ENCODE measurements around the gene QTRT2. TPM values are rescaled to one million over a fixed set of nuclear protein-coding genes. Genes with fewer than 3 reads are reported as not detected.

The QTRT2 gene
- total RNA-seq (2021): 78.1 and 84.1 TPM in 2 replicates
- long read RNA-seq, full-length matches to known transcripts: 95 of 222 reads
- long read RNA-seq, partial matches to known transcripts: 75 of 222 reads
- long read RNA-seq, other reads (novel, unspliced or antisense): 52 of 222 reads

DNA sequence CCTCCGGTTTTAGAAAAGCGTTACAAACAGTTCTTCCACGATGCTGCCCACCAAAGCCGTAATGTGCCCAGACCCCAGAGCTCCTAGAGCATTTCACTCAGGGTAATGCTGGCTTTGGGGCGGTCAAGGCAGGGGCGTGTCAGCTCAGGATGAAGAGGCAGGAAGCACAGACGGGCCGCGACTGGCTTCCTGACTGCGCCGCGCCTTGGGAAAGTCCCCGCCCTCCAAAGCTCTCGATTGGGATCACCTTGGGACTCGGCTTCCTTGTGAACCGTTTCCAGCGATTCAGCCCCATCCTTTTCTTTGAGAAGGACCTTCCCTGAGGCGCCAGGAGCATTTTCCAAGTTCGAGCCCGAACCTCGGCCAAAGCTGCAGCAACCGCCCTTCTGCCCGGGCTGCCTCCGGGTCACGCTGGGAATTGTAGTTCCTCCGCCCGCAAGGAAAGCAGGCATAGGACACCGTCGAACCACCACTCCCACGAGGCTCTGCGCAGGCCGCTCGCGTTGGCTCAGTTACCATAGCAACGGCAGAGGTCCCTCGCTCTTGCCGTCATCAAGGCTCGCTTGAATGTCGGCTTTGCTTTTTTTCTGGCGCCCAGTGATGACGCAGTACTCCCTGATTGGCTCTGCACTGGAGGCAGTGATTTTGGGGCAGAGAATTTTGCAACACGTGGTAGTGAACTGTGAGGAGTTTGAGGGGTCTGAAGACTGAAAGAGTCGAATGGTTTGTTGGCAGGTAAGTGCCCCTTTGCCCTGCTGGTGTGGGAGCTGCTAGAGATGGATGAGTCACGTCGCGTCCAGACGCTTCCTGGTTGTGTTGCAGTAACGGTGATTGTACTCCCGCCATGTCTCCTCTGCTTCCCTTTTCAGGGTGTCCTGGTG lies at the start of gene QTRT2, which contains the start of gene CCDC191:
Gene QTRT2 (plus strand): TSS at position 608 of the 881 bp plus-strand sequence. CDS start 8,521 bp downstream, outside the sequence.
Gene CCDC191 (minus strand): TSS at position 397 of the 881 bp plus-strand sequence. CDS start 60 bp downstream, at position 337.
- Histone ChIP-seq H3K23me2 (ENCODE audit: insufficient read length, low read depth, low read length, poor library complexity, severe bottlenecking) (peaks cover 8% of the 10 kb centered on the region), H4K91ac (ENCODE audit: insufficient read length, low read depth, low read length) (no peak within 1 kb of the TSS), H2BK15ac (ENCODE audit: low read depth, low read length) (no peak within 1 kb of the TSS), H2BK20ac (ENCODE audit: low read depth, low read length, poor library complexity, severe bottlenecking) (no peak within 1 kb of the TSS), H2AK5ac (ENCODE audit: insufficient read length, low read length) (no peak within 1 kb of the TSS), H3K79me1 (ENCODE audit: insufficient read depth, low read depth, low read length, poor library complexity, severe bottlenecking) (peaks cover 3% of the 10 kb centered on the region), H3T11ph (ENCODE audit: low read length) (no peak within 1 kb of the TSS), H3K9ac (ENCODE audit: extremely low read depth, insufficient read length, low read length) (peak within 1 kb of the TSS; percentile 92), H3K4ac (ENCODE audit: low read depth, low read length) (no peak within 1 kb of the TSS; the same call in 1 of the 2 replicates), H3K14ac (ENCODE audit: insufficient read depth, low read length) (peak within 1 kb of the TSS; percentile 77; the same call in 1 of the 2 replicates), H3K9me3 (ENCODE audit: control insufficient read depth, low read depth, low read length) (no peaks in the 10 kb centered on the region), H2AFZ (ENCODE audit: low read length) (no peak within 1 kb of the TSS), H3K4me2 (ENCODE audit: insufficient read depth, insufficient read length, low read length) (peak within 1 kb of the TSS; percentile 80), H2BK12ac (ENCODE audit: insufficient read length, low read depth, low read length) (no peak within 1 kb of the TSS), H3K18ac (ENCODE audit: insufficient read length, low read depth, low read length) (peak within 1 kb of the TSS; percentile 94), H4K5ac (ENCODE audit: insufficient read length, low read depth, low read length) (peak within 1 kb of the TSS; percentile 7), H2BK5ac (ENCODE audit: insufficient read length, low read length) (peak within 1 kb of the TSS; percentile 13), H4K8ac (replicated peaks; ENCODE audit: insufficient read length, low read depth, low read length) (no peak within 1 kb of the TSS), H3K27ac (ENCODE audit: insufficient read length, low read depth, low read length) (no peak within 1 kb of the TSS), H3K79me2 (ENCODE audit: insufficient read depth, low read length) (peaks cover 26% of the 10 kb centered on the region; the same call in 1 of the 2 replicates), H3K4me1 (ENCODE audit: insufficient read depth, low read length) (no peaks in the 10 kb centered on the region), H4K20me1 (ENCODE audit: control insufficient read depth, insufficient read depth, insufficient read length) (no peaks in the 10 kb centered on the region), H2BK120ac (ENCODE audit: low read depth, low read length, poor library complexity, severe bottlenecking) (no peak within 1 kb of the TSS), H3K23ac (ENCODE audit: insufficient read length, low read depth, low read length) (no peak within 1 kb of the TSS), H3K56ac (ENCODE audit: insufficient read length, low read depth, low read length) (no peak within 1 kb of the TSS), H3K27me3 (ENCODE audit: insufficient read depth, low read length) (no peaks in the 10 kb centered on the region)
- Mint-ChIP-seq H3K36me3 (ENCODE audit: insufficient read depth in 1 of 3, low read depth in 3 of 3) (peaks cover 0 to 3% (median 0%) of the 10 kb centered on the region in 3 experiments; a peak in 4 of 7 replicates), H3K27ac (peak within 1 kb of the TSS; percentile 94 to 99 (median 94)), H3K9me3 (peaks cover 0 to 3% of the 10 kb centered on the region in 2 experiments; a peak in 1 of 5 replicates), H3K4me3 (peak within 1 kb of the TSS; percentile 89 to 96), H3K27me3 (ENCODE audit: low read depth) (no peaks in the 10 kb centered on the region), H3K4me1 (peaks cover 16 to 28% of the 10 kb centered on the region in 2 experiments)
- peak; percentile 100 for DNase-seq
- no CpG with 5 or more reads among the region's 49 CpGs for WGBS (ENCODE audit: extremely low coverage, insufficient read length, low lambda C conversion rate)
- TF ChIP-seq, protein P1, sequence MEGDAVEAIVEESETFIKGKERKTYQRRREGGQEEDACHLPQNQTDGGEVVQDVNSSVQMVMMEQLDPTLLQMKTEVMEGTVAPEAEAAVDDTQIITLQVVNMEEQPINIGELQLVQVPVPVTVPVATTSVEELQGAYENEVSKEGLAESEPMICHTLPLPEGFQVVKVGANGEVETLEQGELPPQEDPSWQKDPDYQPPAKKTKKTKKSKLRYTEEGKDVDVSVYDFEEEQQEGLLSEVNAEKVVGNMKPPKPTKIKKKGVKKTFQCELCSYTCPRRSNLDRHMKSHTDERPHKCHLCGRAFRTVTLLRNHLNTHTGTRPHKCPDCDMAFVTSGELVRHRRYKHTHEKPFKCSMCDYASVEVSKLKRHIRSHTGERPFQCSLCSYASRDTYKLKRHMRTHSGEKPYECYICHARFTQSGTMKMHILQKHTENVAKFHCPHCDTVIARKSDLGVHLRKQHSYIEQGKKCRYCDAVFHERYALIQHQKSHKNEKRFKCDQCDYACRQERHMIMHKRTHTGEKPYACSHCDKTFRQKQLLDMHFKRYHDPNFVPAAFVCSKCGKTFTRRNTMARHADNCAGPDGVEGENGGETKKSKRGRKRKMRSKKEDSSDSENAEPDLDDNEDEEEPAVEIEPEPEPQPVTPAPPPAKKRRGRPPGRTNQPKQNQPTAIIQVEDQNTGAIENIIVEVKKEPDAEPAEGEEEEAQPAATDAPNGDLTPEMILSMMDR (conservative IDR thresholded peaks at IDR 0.05): no peak

Data from H9 (cell line).